HepG2 (cell line): ENCODE results near the gene CAMTA1. TPM values are rescaled to one million over a fixed set of nuclear protein-coding genes. Genes with fewer than 3 reads are reported as not detected.

Source experiments
- ATAC-seq: fragments of 200-7000 bp; cut with Tn5 transposase; 3 replicates; pipeline ENCODE4 v1.9.1; 2020; ENCODE audit warnings: mild to moderate bottlenecking, moderate library complexity
- BruUV-seq: library from RNA; stranded (reverse); fragments of 400-500 nt; replicated peaks from 2 replicates; lab custom pipeline; 2021; lab: Mats Ljungman, UMichigan
- CTCF ChIA-PET: fragments of 300-600 bp; formaldehyde crosslinking; extraction: SDS; loops from one replicate; lab custom pipeline; 2021; ENCODE audit warnings: low total read pairs, inconsistent platforms, low intra/inter-chr PET ratio; lab: Yijun Ruan, JAX
- POLR2A ChIA-PET: fragments of 350-600 bp; sonication (Branson Sonifier 250); formaldehyde crosslinking; loops from one replicate; lab custom pipeline; 2020; ENCODE audit warnings: antibody characterized with exemption, inconsistent platforms; lab: Yijun Ruan, JAX
- DNase-seq: peaks from one replicate; pipeline ENCODE4 v3.0.0-alpha.2; 2015; ENCODE audit warnings: low spot score
- FAIRE-seq: peaks from 3 replicates; lab custom pipeline; 2011; peaks lifted over from hg19 to GRCh38; lab: Jason Lieb, UNC
- H2AFZ ChIP-seq: one replicate; pipeline ENCODE4 v1.6.1; 2011; ENCODE audit warnings: low read length, inconsistent platforms
- H3K27ac ChIP-seq: fragments of 300-600 bp; 3 replicates; pipeline ENCODE4 v1.8.0; 2011; ENCODE audit warnings: mixed run types, mild to moderate bottlenecking, mixed read lengths, low read length, inconsistent platforms; ENCODE audit not compliant: insufficient read depth; ENCODE audit errors: extremely low read length
- H3K27me3 ChIP-seq, 2 experiments: fragments of 200-600 bp in 1 of 2; 2 replicates in 1 of 2; 3 replicates in 1 of 2; pipeline versions ENCODE4 v1.6.0 to v1.8.0; 2011; ENCODE audit warnings: low read length in 2 of 2, mild to moderate bottlenecking in 2 of 2, moderate library complexity in 2 of 2, inconsistent platforms in 1 of 2; ENCODE audit not compliant: insufficient read depth in 2 of 2, control insufficient read depth in 1 of 2
- H3K36me3 ChIP-seq, 2 experiments: fragments of 200-600 bp in 1 of 2; replicated peaks in 1 of 2; 2 replicates in 1 of 2; 3 replicates in 1 of 2; pipeline versions ENCODE4 v1.5.1 to v1.8.0; 2011; ENCODE audit warnings: low read length in 2 of 2, inconsistent platforms in 1 of 2; ENCODE audit not compliant: insufficient read depth in 2 of 2, control insufficient read depth in 1 of 2
- H3K4me1 ChIP-seq: 2 replicates; pipeline ENCODE4 v1.5.1; 2012; ENCODE audit warnings: low read length, inconsistent platforms; ENCODE audit not compliant: insufficient read depth
- H3K4me2 ChIP-seq: 2 replicates; pipeline ENCODE4 v1.6.0; 2011; ENCODE audit warnings: low read depth, low read length, inconsistent platforms
- H3K4me3 ChIP-seq, 3 experiments: fragments of 200-600 bp in 1 of 3; sonication (generic), shearing (Covaris generic) in 1 of 3; replicated peaks in 1 of 3; 2 replicates each; pipeline ENCODE4 v1.5.1; 2011 to 2016; ENCODE audit warnings: low read length in 3 of 3, inconsistent platforms in 2 of 3, low read depth in 2 of 3, mild to moderate bottlenecking in 2 of 3, control low read depth in 1 of 3, mixed read lengths in 1 of 3; ENCODE audit not compliant: insufficient read depth in 1 of 3
- H3K79me2 ChIP-seq: one replicate; pipeline ENCODE4 v1.6.1; 2011; ENCODE audit warnings: low read length, inconsistent platforms; ENCODE audit not compliant: insufficient read depth
- H3K9ac ChIP-seq: 2 replicates; pipeline ENCODE4 v1.6.0; 2011; ENCODE audit warnings: mild to moderate bottlenecking, low read depth, low read length, inconsistent platforms; ENCODE audit not compliant: insufficient read depth
- H3K9me3 ChIP-seq: 2 replicates; pipeline ENCODE4 v1.5.1; 2012; ENCODE audit warnings: mild to moderate bottlenecking, low read length
- H4K20me1 ChIP-seq: 2 replicates; pipeline ENCODE4 v1.6.0; 2011; ENCODE audit warnings: inconsistent platforms, mild to moderate bottlenecking, low read length, moderate library complexity; ENCODE audit not compliant: insufficient read depth
- BRF2 ChIP-seq: sonication (generic); formaldehyde crosslinking; IDR thresholded peaks from 2 replicates; pipeline ENCODE4 v1.8.1; 2022; ENCODE audit warnings: mild to moderate bottlenecking, missing genetic modification reagents
- DMAP1 ChIP-seq: IDR thresholded peaks from 2 replicates; pipeline ENCODE4 v1.6.1; 2016
- ETV5 ChIP-seq: IDR thresholded peaks from 2 replicates; pipeline ENCODE4 v1.6.1; 2018; ENCODE audit warnings: missing biosample characterization, missing genetic modification reagents, inconsistent platforms, borderline replicate concordance
- FOXK2 ChIP-seq: fragments of 450-650 bp; IDR thresholded peaks from 2 replicates; pipeline ENCODE4 v1.6.1; 2016
- GABPB1 ChIP-seq: IDR thresholded peaks from 2 replicates; pipeline ENCODE4 v1.6.1; 2016; ENCODE audit warnings: mild to moderate bottlenecking, missing genetic modification reagents, moderate library complexity, missing compliant biosample characterization
- JUND ChIP-seq: sonication (generic); formaldehyde crosslinking; IDR thresholded peaks from 2 replicates; pipeline ENCODE4 v1.8.0; 2022; ENCODE audit warnings: mild to moderate bottlenecking, missing genetic modification reagents
- KDM5B ChIP-seq: sonication (generic); formaldehyde crosslinking; IDR thresholded peaks from 2 replicates; pipeline ENCODE4 v1.4.0; 2020; ENCODE audit warnings: missing genetic modification reagents, mild to moderate bottlenecking, borderline replicate concordance
- POLR2G ChIP-seq: fragments of 200-400 bp; formaldehyde crosslinking; IDR thresholded peaks from 2 replicates; pipeline ENCODE4 v1.6.1; 2018; ENCODE audit warnings: mild to moderate bottlenecking, low read depth, low read length, moderate library complexity
- ZBTB38 ChIP-seq: sonication (generic); formaldehyde crosslinking; IDR thresholded peaks from 2 replicates; pipeline ENCODE4 v1.5.1; 2020; ENCODE audit warnings: mild to moderate bottlenecking, missing genetic modification reagents
- ZNF160 ChIP-seq: sonication (generic); formaldehyde crosslinking; IDR thresholded peaks from 2 replicates; pipeline ENCODE4 v1.8.0; 2022; ENCODE audit warnings: mild to moderate bottlenecking, inconsistent platforms, missing genetic modification reagents
- ZNF235 ChIP-seq: sonication (generic); formaldehyde crosslinking; IDR thresholded peaks from 2 replicates; pipeline ENCODE4 v1.8.1; 2023; ENCODE audit warnings: mild to moderate bottlenecking, missing genetic modification reagents, borderline replicate concordance
- ZNF580 ChIP-seq: IDR thresholded peaks from 2 replicates; pipeline ENCODE4 v1.6.1; 2016; ENCODE audit warnings: low read depth, borderline replicate concordance
- ZNF616 ChIP-seq: sonication (generic); formaldehyde crosslinking; IDR thresholded peaks from 2 replicates; pipeline ENCODE4 v1.5.0; 2020; ENCODE audit warnings: low read depth, mild to moderate bottlenecking, missing genetic modification reagents
- ZNF83 ChIP-seq: sonication (generic); formaldehyde crosslinking; IDR thresholded peaks from 2 replicates; pipeline ENCODE4 v1.4.0; 2020; ENCODE audit warnings: missing genetic modification reagents, mild to moderate bottlenecking, borderline replicate concordance
- WGBS: methylation state at CpG from one replicate; pipeline ENCODE4 v1.1.6; 2017; ENCODE audit warnings: low lambda C conversion rate; 5-methylcytosine and 5-hydroxymethylcytosine counted together
- in situ Hi-C: cut with HindIII; loops from 2 replicates; pipeline ENCODE4 v1.10.0; 2017; ENCODE audit warnings: low pct_unique_long_range_greater_than_20kb; ENCODE audit not compliant: extremely low pct_ligation_motif_present
- intact Hi-C: fragments of 100-400 bp; cut with micrococcal nuclease; formaldehyde crosslinking; loops from one replicate; pipeline ENCODE4 v1.10.0; 2022; ENCODE audit not compliant: unreplicated experiment
- polyA plus RNA-seq, 8 experiments: library from polyadenylated mRNA; depleted of rRNA in 3 of 8; stranded (reverse) in 7 of 8; unstranded in 1 of 8; fragments of >200 nt; fragmentation: Illumina TruSeq in 4 of 8; extraction: Trizol in 4 of 8; gene quantifications; 2 replicates each; pipeline versions ENCODE4 v1.2.1 to v1.2.3, GENCODE V29; 2011 to 2016; ENCODE audit warnings: low read depth in 4 of 8, missing spikeins in 1 of 8, mixed read lengths in 1 of 8; ENCODE audit not compliant: insufficient read depth in 1 of 8
- total RNA-seq, 5 experiments: library from RNA; depleted of rRNA; stranded (reverse); fragments of >200 nt; fragmentation: Illumina TruSeq; extraction: Trizol; gene quantifications; 2 replicates each; pipeline ENCODE4 v1.2.3, GENCODE V29; 2016; ENCODE audit warnings: low read depth in 1 of 5

CAMTA1 gene
- total and polyA plus RNA-seq, 2 of the 13 experiments (the other 11 are each of a cell fraction or from before 2014, with no cell fraction given): 25.0 to 36.4 TPM

- ChIA-PET CTCF (no interaction called here), POLR2A (no interaction called here)
- Histone ChIP-seq H3K4me3 (no peak overlapping the region), H3K4me1 (no peaks in the 10 kb centered on the region), H3K36me3 (no peaks in the 10 kb centered on the region), H4K20me1 (no peaks in the 10 kb centered on the region), H2AFZ (no peak overlapping the region), H3K9me3 (no peaks in the 10 kb centered on the region), H3K79me2 (no peaks in the 10 kb centered on the region), H3K4me2 (no peak overlapping the region), H3K9ac (no peak overlapping the region), H3K27me3 (peaks cover 28 to 80% of the 10 kb centered on the region in 2 experiments; a peak in 4 of 5 replicates), H3K27ac (no peak overlapping the region)
- DNase-seq: no peak
- 10% methylated on average over 6 of the region's 9 CpGs for WGBS
- no TSS peak for BruUV-seq
- intact Hi-C loops (no loop called here), in situ Hi-C loops (loop anchor here (25.0 kb wide), 1 partner anchor 570 kb away; no protein-coding TSS in a partner anchor)
- FAIRE-seq: no peak
- ATAC-seq: no peak
- TF ChIP-seq FOXK2: no peak
- TF ChIP-seq ZNF235: no peak
- TF ChIP-seq BRF2 (CRISPR knock-in tag): no peak
- no peak for TF ChIP-seq ZNF616 (CRISPR knock-in tag)
- TF ChIP-seq ETV5 (CRISPR knock-in tag): no peak
- TF ChIP-seq GABPB1: no peak
- no peak for TF ChIP-seq KDM5B (CRISPR knock-in tag)
- no peak for TF ChIP-seq ZNF160
- TF ChIP-seq POLR2G: no peak
- TF ChIP-seq ZBTB38: no peak
- TF ChIP-seq ZNF580 (CRISPR knock-in tag): no peak
- TF ChIP-seq JUND (CRISPR knock-in tag): no peak
- no peak for TF ChIP-seq ZNF83
- no peak for TF ChIP-seq DMAP1 (CRISPR knock-in tag)
Measured at GRCh38 chr1:7632681-7633080, 847.4 kb downstream of the CAMTA1 start.
